NCI-H2171 (cell line): ENCODE measurements around the gene PCDH10.

Source experiments
- DNase-seq: peaks from one replicate; lab custom pipeline; 2025; lab: John Stamatoyannopoulos, UW

Gene PCDH10, protein sequence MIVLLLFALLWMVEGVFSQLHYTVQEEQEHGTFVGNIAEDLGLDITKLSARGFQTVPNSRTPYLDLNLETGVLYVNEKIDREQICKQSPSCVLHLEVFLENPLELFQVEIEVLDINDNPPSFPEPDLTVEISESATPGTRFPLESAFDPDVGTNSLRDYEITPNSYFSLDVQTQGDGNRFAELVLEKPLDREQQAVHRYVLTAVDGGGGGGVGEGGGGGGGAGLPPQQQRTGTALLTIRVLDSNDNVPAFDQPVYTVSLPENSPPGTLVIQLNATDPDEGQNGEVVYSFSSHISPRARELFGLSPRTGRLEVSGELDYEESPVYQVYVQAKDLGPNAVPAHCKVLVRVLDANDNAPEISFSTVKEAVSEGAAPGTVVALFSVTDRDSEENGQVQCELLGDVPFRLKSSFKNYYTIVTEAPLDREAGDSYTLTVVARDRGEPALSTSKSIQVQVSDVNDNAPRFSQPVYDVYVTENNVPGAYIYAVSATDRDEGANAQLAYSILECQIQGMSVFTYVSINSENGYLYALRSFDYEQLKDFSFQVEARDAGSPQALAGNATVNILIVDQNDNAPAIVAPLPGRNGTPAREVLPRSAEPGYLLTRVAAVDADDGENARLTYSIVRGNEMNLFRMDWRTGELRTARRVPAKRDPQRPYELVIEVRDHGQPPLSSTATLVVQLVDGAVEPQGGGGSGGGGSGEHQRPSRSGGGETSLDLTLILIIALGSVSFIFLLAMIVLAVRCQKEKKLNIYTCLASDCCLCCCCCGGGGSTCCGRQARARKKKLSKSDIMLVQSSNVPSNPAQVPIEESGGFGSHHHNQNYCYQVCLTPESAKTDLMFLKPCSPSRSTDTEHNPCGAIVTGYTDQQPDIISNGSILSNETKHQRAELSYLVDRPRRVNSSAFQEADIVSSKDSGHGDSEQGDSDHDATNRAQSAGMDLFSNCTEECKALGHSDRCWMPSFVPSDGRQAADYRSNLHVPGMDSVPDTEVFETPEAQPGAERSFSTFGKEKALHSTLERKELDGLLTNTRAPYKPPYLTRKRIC

DNA sequence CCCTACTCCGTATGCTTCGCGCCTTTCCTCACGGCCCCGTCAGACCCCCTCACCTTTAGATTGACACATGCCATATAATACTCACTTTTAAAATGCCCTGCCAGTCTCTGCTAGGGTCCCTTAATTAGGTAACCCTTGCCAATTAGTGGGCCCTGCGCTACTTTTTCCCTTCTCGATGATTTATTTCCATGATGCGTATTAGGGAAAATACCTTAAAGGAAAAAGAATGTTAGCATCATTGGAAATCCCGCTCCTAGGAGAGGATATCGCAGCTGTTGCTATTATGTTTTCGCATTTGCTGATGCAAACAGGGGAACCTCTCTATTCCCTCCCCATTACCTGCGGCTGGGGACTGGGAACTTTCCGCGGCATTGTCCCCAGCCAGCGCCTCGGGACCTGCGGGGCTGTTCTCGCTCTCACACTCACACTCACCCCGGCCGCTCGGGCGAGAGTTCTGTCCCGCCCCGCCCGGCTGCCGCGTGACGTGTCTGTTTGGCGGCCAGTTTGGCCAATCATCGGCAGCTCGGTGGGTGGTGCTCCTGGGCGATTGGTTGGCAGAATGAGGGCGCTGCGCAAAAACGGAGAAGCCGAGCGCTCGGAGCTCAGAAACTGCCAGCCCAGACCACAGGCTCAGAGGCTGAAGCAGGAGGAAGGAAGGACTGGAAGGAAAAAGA lies at the start of gene PCDH10:
Gene PCDH10 (plus strand): TSS at position 605 of the 674 bp plus-strand sequence. CDS start 847 bp downstream, outside the sequence.
- peak; percentile 72 for DNase-seq

DNA sequence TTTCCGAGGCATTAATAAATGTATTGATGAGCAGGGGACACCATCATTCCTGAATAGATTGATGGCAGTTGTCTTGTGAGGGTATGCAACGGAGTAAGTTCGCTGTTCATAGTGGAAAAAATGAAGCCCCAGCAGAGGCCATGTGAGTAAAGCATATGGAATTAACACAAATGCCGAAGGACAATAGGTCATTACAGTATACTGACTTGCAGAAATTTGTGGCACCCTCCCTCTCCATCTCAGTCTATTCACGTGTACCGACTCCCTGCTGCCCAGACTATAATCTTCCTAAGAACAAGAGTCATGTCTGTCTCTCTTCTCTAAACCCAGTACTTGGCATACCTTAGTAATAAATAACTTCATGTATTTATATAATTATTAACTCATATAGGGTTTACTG lies 47.1 kb upstream of the PCDH10 start:
- no peak for DNase-seq

DNA sequence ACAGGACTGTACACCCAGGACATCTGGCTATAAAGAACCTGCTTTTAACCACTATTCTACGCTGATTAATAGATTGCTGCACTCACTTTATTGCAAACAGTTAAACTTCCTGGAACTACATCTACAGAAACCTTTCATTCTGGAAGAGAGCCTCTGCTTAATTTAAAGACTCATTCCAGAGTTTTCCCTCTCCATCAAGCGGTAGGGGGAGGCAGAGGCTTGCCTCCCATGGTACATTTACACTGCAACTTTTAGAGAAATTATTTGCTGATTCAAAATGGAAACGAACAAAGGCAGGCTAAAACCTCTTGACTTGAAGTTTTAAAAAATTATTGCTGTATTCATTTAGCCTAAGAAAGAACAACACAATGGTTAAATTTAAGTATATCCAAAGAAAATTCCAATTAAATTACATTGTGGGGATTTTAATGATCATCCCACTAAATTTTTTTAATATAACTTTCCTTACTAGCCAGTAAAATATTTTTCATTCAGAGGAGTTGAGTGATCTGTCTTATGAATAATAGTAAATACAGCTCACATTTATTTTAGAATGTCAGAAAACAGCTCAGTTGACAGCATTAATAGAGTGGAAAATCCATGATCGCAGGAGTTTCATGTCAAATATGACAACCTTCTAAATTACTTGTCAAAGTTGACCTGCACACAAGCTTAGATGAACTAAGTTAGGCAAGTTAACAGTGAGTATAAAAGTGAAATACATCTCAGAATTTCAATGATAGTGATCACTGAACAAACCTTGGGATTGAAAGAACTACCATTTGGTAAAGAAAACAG lies 46.3 kb upstream of the PCDH10 start:
- DNase-seq, result no peak

DNA sequence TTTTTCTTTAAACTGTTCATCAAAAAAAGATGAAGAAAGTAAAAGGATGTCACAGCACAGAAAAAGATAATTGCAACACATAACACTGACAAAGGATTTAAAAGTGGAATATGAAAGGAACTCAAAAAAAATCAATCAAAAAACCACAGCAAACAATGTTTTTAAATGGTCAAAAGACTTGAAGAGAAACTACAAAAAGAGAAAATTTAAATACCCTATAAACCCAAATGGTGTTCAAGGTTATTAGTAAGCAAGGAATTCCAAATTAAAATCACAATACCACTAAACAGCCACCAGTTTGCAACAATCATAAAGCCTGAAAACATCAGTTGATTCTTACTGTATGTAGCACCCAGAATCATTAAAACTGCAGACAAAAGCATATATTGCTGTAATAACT lies 36.5 kb upstream of the PCDH10 start:
- DNase-seq, result no peak

DNA sequence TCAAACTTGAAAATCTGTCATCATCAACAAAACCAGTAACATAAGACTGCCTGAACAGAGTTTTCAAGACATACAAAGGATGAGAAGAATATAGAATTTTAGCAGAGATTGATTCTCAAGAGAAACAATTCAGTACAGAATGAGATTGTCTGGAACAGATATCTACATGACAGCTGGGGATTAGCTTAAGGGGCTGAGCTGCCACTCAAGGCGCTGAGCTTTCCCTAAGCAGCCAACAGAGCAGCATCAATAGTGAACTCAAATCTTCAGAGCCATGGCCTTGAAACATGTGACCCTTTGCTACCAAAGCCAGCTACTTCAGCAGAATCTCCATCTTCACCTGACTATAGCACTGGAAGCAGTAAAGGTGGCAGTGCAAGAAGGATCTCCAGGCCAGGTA lies 24.3 kb upstream of the PCDH10 start:
- DNase-seq, result no peak

- DNase-seq, result no peak
Measured at GRCh38 chr4:133127500-133127899, 21.6 kb upstream of the PCDH10 start.

DNA sequence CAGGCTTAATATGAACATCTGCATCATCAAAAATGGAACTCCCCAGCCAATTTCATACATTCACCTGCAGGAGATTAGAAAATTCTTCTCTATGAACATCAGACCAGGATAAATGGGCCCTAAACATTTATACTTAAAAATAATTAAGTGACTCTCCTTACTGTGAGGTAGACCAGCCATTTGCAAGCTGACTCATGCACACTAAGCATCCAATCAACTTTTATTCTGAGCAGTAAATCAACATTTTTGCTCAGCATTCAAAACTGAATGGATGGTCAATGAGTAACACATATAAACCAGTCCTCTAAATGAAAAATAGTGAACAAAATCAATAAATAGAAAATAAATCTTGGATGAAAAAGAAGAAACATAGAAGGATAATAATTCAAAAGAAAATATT lies 19.9 kb upstream of the PCDH10 start:
- no peak for DNase-seq

- DNase-seq, result no peak
Measured at GRCh38 chr4:133130171-133130570, 18.9 kb upstream of the PCDH10 start.

- no peak for DNase-seq
Measured at GRCh38 chr4:133131829-133132460, 17.1 kb upstream of the PCDH10 start.

DNA sequence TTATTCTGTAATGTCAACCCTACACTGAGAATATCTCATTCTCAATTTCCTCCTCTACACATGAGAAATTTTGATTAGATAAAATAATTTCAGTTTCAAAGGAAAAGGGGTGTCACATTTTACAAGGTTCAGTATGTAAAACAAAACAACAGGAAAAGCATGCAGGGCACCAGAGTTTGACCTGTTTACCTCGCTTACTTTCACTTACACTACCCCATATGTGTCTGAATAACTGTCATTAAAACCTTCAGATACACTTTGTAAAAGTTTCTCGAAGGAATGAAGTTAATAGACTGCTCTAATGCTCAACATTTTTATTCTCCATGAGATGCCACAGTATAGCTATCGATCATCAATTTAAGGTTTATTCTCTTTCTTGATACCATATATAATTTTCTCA lies 12.3 kb upstream of the PCDH10 start:
- DNase-seq, result no peak

GRCh38 chr4:133137571-133137970 lies 11.5 kb upstream of the PCDH10 start:
- DNase-seq, result no peak

GRCh38 chr4:133143775-133144430 lies 5.2 kb upstream of the PCDH10 start:
- DNase-seq, result no peak

DNA sequence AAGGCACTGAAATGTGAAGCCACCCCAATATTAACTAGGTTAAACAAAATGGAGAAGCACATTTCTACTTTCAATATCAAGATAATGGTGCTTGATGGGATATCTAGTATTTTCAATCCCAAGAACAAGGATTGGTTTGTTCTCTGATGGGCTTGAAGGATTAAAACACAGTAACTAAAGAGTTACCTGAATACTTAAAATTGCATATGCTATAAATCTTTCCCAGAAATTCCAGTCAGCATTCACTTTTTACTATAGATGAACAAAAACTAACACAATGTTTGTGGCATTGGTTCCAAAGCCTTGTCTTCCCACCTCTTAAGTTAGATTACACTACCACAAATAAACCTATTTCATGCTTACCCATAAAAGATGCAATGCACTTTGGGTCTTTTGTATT lies 3.9 kb upstream of the PCDH10 start:
- no peak for DNase-seq

DNA sequence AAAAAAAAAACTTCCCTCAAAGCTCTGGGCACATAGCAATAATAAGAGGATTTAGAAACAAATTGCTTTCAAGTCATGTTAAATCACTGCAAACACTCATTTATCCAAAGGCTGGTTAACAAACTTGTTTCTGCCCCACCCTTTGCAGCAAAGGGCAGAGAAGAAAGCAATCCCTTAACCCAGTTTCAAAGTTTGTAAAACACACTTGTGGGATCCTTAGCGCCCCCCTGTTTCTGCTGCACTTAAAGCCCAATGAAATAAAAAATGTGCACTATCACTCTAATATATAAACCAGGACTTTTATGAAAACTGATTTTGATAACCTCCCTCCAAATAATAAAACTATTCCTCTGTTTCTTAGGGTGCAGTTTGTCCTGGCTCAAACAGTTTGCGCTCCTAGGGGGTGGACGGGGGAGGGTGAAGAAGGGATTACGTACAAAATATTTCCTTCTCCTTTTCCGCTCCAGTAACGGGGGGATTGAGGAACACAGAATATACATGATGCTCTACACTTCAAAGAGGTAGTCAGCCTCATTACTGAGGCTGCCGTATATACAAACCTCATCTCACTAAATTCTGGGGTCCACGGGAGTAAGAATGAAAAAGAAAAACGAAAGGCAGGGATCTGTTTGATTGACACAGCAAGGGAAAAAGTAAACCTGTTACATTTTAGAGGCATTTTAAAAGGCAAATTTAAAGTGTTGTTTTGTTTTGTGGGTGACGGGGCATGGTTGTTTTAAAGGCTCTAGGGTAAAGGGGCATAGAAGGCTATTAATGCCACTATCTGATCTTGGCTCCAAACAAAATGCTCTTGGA lies 3.1 kb upstream of the PCDH10 start:
- no peak for DNase-seq

GRCh38 chr4:133146574-133147241 lies 2.4 kb upstream of the PCDH10 start:
- peak; percentile 43 for DNase-seq

- DNase-seq, result no peak
Measured at GRCh38 chr4:133147286-133147821, 1.7 kb upstream of the PCDH10 start.

GRCh38 chr4:133147921-133148689 lies 989 bp upstream of the PCDH10 start:
- peak; percentile 10 for DNase-seq

- DNase-seq, result no peak
Measured at GRCh38 chr4:133149364-133149695, 236 bp downstream of the PCDH10 start.
